GM19099 (cell line): ENCODE results near the gene LIPF.

Source experiments
- POLR2A ChIP-seq: IDR thresholded peaks from 3 replicates; pipeline ENCODE4 v1.6.1; 2011; ENCODE audit warnings: low read depth; ENCODE audit not compliant: insufficient read length; ENCODE audit errors: extremely low read depth

The LIPF gene

DNA sequence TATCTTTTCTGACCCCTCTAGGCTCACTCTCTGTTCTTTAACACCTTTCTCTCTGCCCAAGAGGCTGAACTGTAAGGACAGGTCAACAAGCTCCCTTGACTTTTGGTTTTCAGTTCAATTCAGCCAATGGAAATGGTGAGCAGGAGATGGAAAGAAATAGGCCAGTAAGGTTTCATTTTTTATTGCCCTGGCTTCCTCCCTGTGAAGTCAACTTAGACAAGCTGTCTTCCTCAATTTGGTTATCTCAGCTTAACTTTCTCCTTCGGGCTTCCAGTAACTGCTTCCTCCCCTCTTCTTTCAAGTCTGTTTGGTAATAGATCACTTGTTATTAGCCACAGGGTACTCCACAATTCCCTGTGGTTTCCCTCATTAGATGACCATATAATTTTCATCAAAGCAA is 61.6 kb downstream of the LIPF start:
- no peak for TF ChIP-seq POLR2A

DNA sequence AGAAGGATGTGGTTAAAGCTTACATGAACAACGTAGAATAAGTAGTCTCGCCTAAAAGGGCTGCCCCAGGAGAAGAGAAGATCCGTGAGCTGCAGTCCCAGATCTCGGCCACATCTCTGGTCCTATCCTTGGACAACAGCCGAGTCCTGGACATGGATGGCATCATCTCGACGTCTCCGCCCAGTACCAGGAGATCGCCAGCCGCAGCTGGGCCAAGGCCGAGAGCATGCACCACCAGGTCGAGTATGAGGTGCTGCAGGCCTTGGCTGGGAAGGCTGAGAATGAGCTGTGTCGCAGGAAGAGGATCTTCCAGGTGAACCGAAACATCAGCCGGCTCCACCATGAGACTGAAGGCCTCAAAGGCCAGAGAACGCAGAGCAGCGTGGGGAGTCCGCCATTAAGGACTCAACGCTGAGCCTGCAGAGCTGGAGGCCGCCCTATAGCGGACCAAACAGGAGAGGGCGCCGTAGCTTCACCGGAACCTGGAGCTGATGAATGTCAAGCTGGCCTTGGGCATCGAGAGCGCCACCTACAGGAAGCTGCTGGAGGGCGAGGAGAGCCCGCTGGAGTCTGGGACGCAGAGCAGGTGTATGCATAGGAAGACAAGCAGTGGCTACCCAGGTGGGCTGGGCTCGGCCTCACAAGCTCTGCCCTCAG is 64.0 kb downstream of the LIPF start:
- TF ChIP-seq POLR2A, result no peak
